OCI-LY1 (cell line): Measurements from ENCODE around the gene ZDHHC11.

Experiments
- H2AFZ ChIP-seq: fragments of 200-600 bp; sonication (generic), shearing (Covaris generic); 2 replicates; pipeline ENCODE4 v1.6.0; 2014; ENCODE audit warnings: antibody characterized with exemption, mild to moderate bottlenecking, low read length
- H3F3A ChIP-seq: fragments of 200-600 bp; sonication (generic), shearing (Covaris generic); 2 replicates; pipeline ENCODE4 v1.6.0; 2014; ENCODE audit warnings: mild to moderate bottlenecking, antibody characterized with exemption, low read length, moderate library complexity; ENCODE audit not compliant: insufficient read depth
- H3K27ac ChIP-seq: fragments of 200-600 bp; sonication (generic); 2 replicates; pipeline ENCODE4 v1.5.1; 2014; ENCODE audit warnings: low read length, mixed run types, mild to moderate bottlenecking, low read depth; ENCODE audit not compliant: poor library complexity, severe bottlenecking
- H3K27me3 ChIP-seq: fragments of 200-600 bp; sonication (generic); 2 replicates; pipeline ENCODE4 v1.6.0; 2014; ENCODE audit warnings: antibody characterized with exemption, mild to moderate bottlenecking, low read length, moderate library complexity; ENCODE audit not compliant: insufficient read depth
- H3K36me3 ChIP-seq: fragments of 200-600 bp; sonication (generic); 2 replicates; pipeline ENCODE4 v1.6.1; 2014; ENCODE audit warnings: mild to moderate bottlenecking, antibody characterized with exemption, low read length, moderate library complexity, mixed read lengths; ENCODE audit not compliant: insufficient read depth
- H3K4me1 ChIP-seq: fragments of 200-600 bp; sonication (generic); 2 replicates; pipeline ENCODE4 v1.5.1; 2014; ENCODE audit warnings: mild to moderate bottlenecking, low read length, moderate library complexity; ENCODE audit not compliant: insufficient read depth, severe bottlenecking
- H3K4me2 ChIP-seq: fragments of 200-600 bp; sonication (generic), shearing (Covaris generic); 2 replicates; pipeline ENCODE4 v1.6.1; 2014; ENCODE audit warnings: low read length
- H3K4me3 ChIP-seq: fragments of 200-600 bp; sonication (generic); 2 replicates; pipeline ENCODE4 v1.5.1; 2014; ENCODE audit warnings: low read length, low read depth, mild to moderate bottlenecking, mixed read lengths; ENCODE audit not compliant: poor library complexity, severe bottlenecking
- H3K79me2 ChIP-seq: fragments of 200-600 bp; shearing (Covaris generic); 2 replicates; pipeline ENCODE4 v1.6.1; 2016; ENCODE audit warnings: mixed run types, low read length, mixed read lengths; ENCODE audit not compliant: insufficient read depth
- H3K9ac ChIP-seq: fragments of 200-600 bp; sonication (generic), shearing (Covaris generic); 2 replicates; pipeline ENCODE4 v1.6.1; 2014; ENCODE audit warnings: mild to moderate bottlenecking, low read length, mixed read lengths
- H3K9me2 ChIP-seq: fragments of 200-600 bp; sonication (generic), shearing (Covaris generic); 2 replicates; pipeline ENCODE4 v1.6.1; 2014; ENCODE audit warnings: low read depth, mild to moderate bottlenecking, low read length, mixed read lengths
- H3K9me3 ChIP-seq: fragments of 200-600 bp; shearing (Covaris generic); 2 replicates; pipeline ENCODE4 v1.6.1; 2014; ENCODE audit warnings: low read length, mixed read lengths
- H4K20me1 ChIP-seq: fragments of 200-600 bp; sonication (generic), shearing (Covaris generic); 2 replicates; pipeline ENCODE4 v1.6.0; 2016; ENCODE audit warnings: mild to moderate bottlenecking, low read length; ENCODE audit not compliant: insufficient read depth
- CTCF ChIP-seq: fragments of 200-600 bp; sonication (generic), shearing (Covaris generic); IDR thresholded peaks from 2 replicates; pipeline ENCODE4 v1.5.1; 2017; ENCODE audit warnings: mild to moderate bottlenecking, antibody characterized with exemption, low read length, moderate library complexity, mixed read lengths
- EZH2 ChIP-seq: fragments of 200-600 bp; sonication (generic), shearing (Covaris generic); IDR thresholded peaks from 2 replicates; pipeline ENCODE4 v1.8.0; 2017; ENCODE audit warnings: borderline replicate concordance, mixed run types, mild to moderate bottlenecking, antibody characterized with exemption, low read length, moderate library complexity, mixed read lengths

Gene ZDHHC11

GRCh38 chr5:746258-746761 is 104.5 kb downstream of the ZDHHC11 start:
- H3K9ac ChIP-seq: no peak overlapping the region
- no peak overlapping the region for H3K4me3 ChIP-seq
- H3K4me2 ChIP-seq: no peak overlapping the region
- H3K79me2 ChIP-seq: no peaks in the 10 kb centered on the region
- no peaks in the 10 kb centered on the region for H3K36me3 ChIP-seq
- H3K9me2 ChIP-seq: no peaks in the 10 kb centered on the region
- no peaks in the 10 kb centered on the region for H3K27me3 ChIP-seq
- H3F3A ChIP-seq: no peaks in the 10 kb centered on the region
- H4K20me1 ChIP-seq: no peaks in the 10 kb centered on the region
- H3K27ac ChIP-seq: no peak overlapping the region
- H3K9me3 ChIP-seq: no peaks in the 10 kb centered on the region
- H2AFZ ChIP-seq: no peak overlapping the region
- TF ChIP-seq CTCF (no peak), EZH2 (no peak)
- H3K4me1 ChIP-seq: no peaks in the 10 kb centered on the region
